IMR-90 (cell line): ENCODE data around the gene APOL3. TPM values are rescaled to one million over a fixed set of nuclear protein-coding genes. Genes with fewer than 3 reads are reported as not detected.
"Not testable (repeated sequence)": the region's sequence is repeated elsewhere in the genome, so short reads cannot be mapped to it uniquely, and the experiment has no call there.

ENCODE experiments used
- ATAC-seq: fragments of 200-7000 bp; cut with Tn5 transposase; 2 replicates; pipeline ENCODE4 v1.9.1; 2020; ENCODE audit warnings: low read depth, mild to moderate bottlenecking, moderate library complexity
- BruUV-seq: library from RNA; stranded (reverse); fragments of 400-500 nt; replicated peaks from 2 replicates; lab custom pipeline; 2021; lab: Mats Ljungman, UMichigan
- CTCF ChIA-PET: fragments of 300-600 bp; formaldehyde crosslinking; extraction: SDS; loops from one replicate; lab custom pipeline; 2021; ENCODE audit warnings: antibody characterized with exemption; lab: Yijun Ruan, JAX
- POLR2A ChIA-PET: fragments of 300-600 bp; sonication (Branson Sonifier 250); formaldehyde crosslinking; loops from one replicate; lab custom pipeline; 2022; ENCODE audit warnings: antibody characterized with exemption; ENCODE audit not compliant: unreplicated experiment; lab: Charles Lee
- DNase-seq: peaks from one replicate; pipeline ENCODE4 v3.0.0; 2013
- H2AFZ ChIP-seq: replicated peaks from 2 replicates; pipeline ENCODE3; 2013; ENCODE audit warnings: low read length, mild to moderate bottlenecking; ENCODE audit not compliant: poor library complexity
- H2AK5ac ChIP-seq: 2 replicates; pipeline ENCODE4 v1.6.1; 2013; ENCODE audit warnings: low read depth, low read length, inconsistent platforms
- H2AK9ac ChIP-seq: replicated peaks from 2 replicates; pipeline ENCODE3; 2013; ENCODE audit warnings: mild to moderate bottlenecking, low read depth, low read length, moderate library complexity; ENCODE audit not compliant: poor library complexity
- H2BK120ac ChIP-seq: 2 replicates; pipeline ENCODE4 v1.6.1; 2013; ENCODE audit warnings: low read depth, low read length, inconsistent platforms
- H2BK15ac ChIP-seq: 3 replicates; pipeline ENCODE4 v1.6.1; 2013; ENCODE audit warnings: low read depth, low read length, inconsistent platforms
- H2BK20ac ChIP-seq: 2 replicates; pipeline ENCODE4 v1.6.1; 2013; ENCODE audit warnings: low read depth, mild to moderate bottlenecking, inconsistent platforms, low read length, moderate library complexity
- H2BK5ac ChIP-seq: 2 replicates; pipeline ENCODE4 v1.6.1; 2013; ENCODE audit warnings: mild to moderate bottlenecking, low read depth, low read length, inconsistent platforms; ENCODE audit not compliant: poor library complexity, severe bottlenecking
- H3K14ac ChIP-seq: replicated peaks from 2 replicates; pipeline ENCODE4 v1.6.1; 2013; ENCODE audit warnings: low read depth, low read length, inconsistent platforms
- H3K18ac ChIP-seq: 2 replicates; pipeline ENCODE4 v1.6.1; 2013; ENCODE audit warnings: low read depth, low read length, control low read depth
- H3K23ac ChIP-seq: 2 replicates; pipeline ENCODE4 v1.6.1; 2013; ENCODE audit warnings: low read depth, low read length, inconsistent platforms
- H3K27ac ChIP-seq: 2 replicates; pipeline ENCODE4 v1.5.1; 2013; ENCODE audit warnings: mild to moderate bottlenecking, control low read depth, low read length; ENCODE audit not compliant: insufficient read depth
- H3K27me3 ChIP-seq: 2 replicates; pipeline ENCODE4 v1.6.1; 2013; ENCODE audit warnings: low read length; ENCODE audit not compliant: control insufficient read depth, insufficient read depth
- H3K36me3 ChIP-seq: 2 replicates; pipeline ENCODE4 v1.6.1; 2013; ENCODE audit warnings: low read length, mixed read lengths; ENCODE audit not compliant: control insufficient read depth, insufficient read depth
- H3K4ac ChIP-seq: 2 replicates; pipeline ENCODE4 v1.6.1; 2013; ENCODE audit warnings: low read depth, low read length, inconsistent platforms
- H3K4me1 ChIP-seq: 2 replicates; pipeline ENCODE4 v1.6.1; 2013; ENCODE audit warnings: low read length, mixed read lengths; ENCODE audit not compliant: control insufficient read depth, insufficient read depth
- H3K4me2 ChIP-seq: 2 replicates; pipeline ENCODE4 v1.6.1; 2013; ENCODE audit warnings: low read depth, mild to moderate bottlenecking, control low read depth, low read length, moderate library complexity
- H3K4me3 ChIP-seq: 2 replicates; pipeline ENCODE4 v1.5.1; 2013; ENCODE audit warnings: low read depth, mild to moderate bottlenecking, control low read depth, low read length, moderate library complexity; ENCODE audit not compliant: insufficient read depth
- H3K56ac ChIP-seq: 2 replicates; pipeline ENCODE4 v1.6.1; 2013; ENCODE audit warnings: low read length, inconsistent platforms; ENCODE audit not compliant: insufficient read depth; ENCODE audit errors: extremely low read depth
- H3K79me1 ChIP-seq, 2 experiments: 2 replicates each; pipeline ENCODE4 v1.6.1; 2013; ENCODE audit warnings: low read length in 2 of 2, inconsistent platforms in 1 of 2, low read depth in 1 of 2
- H3K9ac ChIP-seq: 2 replicates; pipeline ENCODE4 v1.6.1; 2013; ENCODE audit warnings: low read depth, low read length, control low read depth
- H3K9me1 ChIP-seq: 2 replicates; pipeline ENCODE4 v1.6.1; 2013; ENCODE audit warnings: low read length, inconsistent platforms; ENCODE audit not compliant: insufficient read depth
- H3K9me3 ChIP-seq: 2 replicates; pipeline ENCODE4 v1.6.1; 2013; ENCODE audit warnings: low read length; ENCODE audit not compliant: control insufficient read depth, insufficient read depth
- H4K20me1 ChIP-seq: 2 replicates; pipeline ENCODE4 v1.6.1; 2013; ENCODE audit warnings: low read length, inconsistent platforms; ENCODE audit not compliant: insufficient read depth
- H4K5ac ChIP-seq: 2 replicates; pipeline ENCODE4 v1.6.1; 2013; ENCODE audit warnings: mild to moderate bottlenecking, low read depth, low read length, control low read depth
- H4K8ac ChIP-seq, 2 experiments: 2 replicates each; pipeline ENCODE4 v1.6.1; 2013; ENCODE audit warnings: low read depth in 2 of 2, low read length in 2 of 2, control low read depth in 1 of 2, inconsistent platforms in 1 of 2
- H4K91ac ChIP-seq: 2 replicates; pipeline ENCODE4 v1.6.1; 2013; ENCODE audit warnings: low read depth, low read length, inconsistent platforms; ENCODE audit not compliant: insufficient read depth
- WGBS, 2 experiments: methylation state at CpG; one replicate each; pipeline versions ENCODE4 v1.1.5 to v1.1.7; 2013; ENCODE audit warnings: missing lambda C conversion rate in 2 of 2; ENCODE audit not compliant: insufficient read length in 1 of 2; ENCODE audit errors: extremely low coverage in 2 of 2; 5-methylcytosine and 5-hydroxymethylcytosine counted together
- dilution Hi-C: fragments of 300-500 bp; cut with HindIII; formaldehyde crosslinking; loops from one replicate; pipeline ENCODE4 v1.14.3; 2018; ENCODE audit warnings: low sequenced_read_pairs; ENCODE audit not compliant: unreplicated experiment
- in situ Hi-C: fragments of 300-500 bp; cut with MboI; formaldehyde crosslinking; loops from 3 replicates; pipeline ENCODE4 v1.14.3; 2019; ENCODE audit warnings: low sequenced_read_pairs, inconsistent platforms, mixed read lengths
- intact Hi-C: fragments of 100-400 bp; cut with micrococcal nuclease; formaldehyde crosslinking; loops from 2 replicates; pipeline ENCODE4 v1.10.0; 2022
- polyA plus RNA-seq, 3 experiments: library from polyadenylated mRNA; depleted of rRNA; stranded (reverse); fragments of >200 nt; gene quantifications; 2 replicates each; pipeline ENCODE4 v1.2.3, GENCODE V29; 2012; ENCODE audit warnings: low replicate concordance in 1 of 3
- total RNA-seq: library from RNA; depleted of rRNA; stranded (reverse); fragments of >200 nt; gene quantifications from 2 replicates; pipeline ENCODE4 v1.2.3, GENCODE V29; 2012

The APOL3 gene
- total and polyA plus RNA-seq, 2 of the 4 experiments (the other 2 are of a cell fraction): 1.4 to 2.3 TPM

GRCh38 chr22:36099561-36099960 is 61.0 kb downstream of the APOL3 start:
- H3K79me1 ChIP-seq, H2BK5ac ChIP-seq, H3K27ac ChIP-seq, H2BK120ac ChIP-seq, H2AFZ ChIP-seq, H3K4me1 ChIP-seq, H3K9me1 ChIP-seq, intact Hi-C loops, H2BK20ac ChIP-seq, H3K36me3 ChIP-seq, H3K9ac ChIP-seq, POLR2A ChIA-PET, H3K27me3 ChIP-seq, H3K9me3 ChIP-seq, CTCF ChIA-PET, H3K4ac ChIP-seq, H3K4me2 ChIP-seq, ATAC-seq, H3K18ac ChIP-seq, H3K14ac ChIP-seq, H4K91ac ChIP-seq, H3K4me3 ChIP-seq, H4K5ac ChIP-seq, H2BK15ac ChIP-seq, H2AK5ac ChIP-seq, H4K8ac ChIP-seq, H2AK9ac ChIP-seq, dilution Hi-C loops, in situ Hi-C loops, H3K56ac ChIP-seq, DNase-seq, BruUV-seq, H4K20me1 ChIP-seq, H3K23ac ChIP-seq: not testable (repeated sequence)
- no CpG with 5 or more reads among the region's 10 CpGs for WGBS, 2 experiments
